H9 (cell line): ENCODE results near the gene DTNB. TPM values are rescaled to one million over a fixed set of nuclear protein-coding genes. Genes with fewer than 3 reads are reported as not detected.

Experiments used
- DNase-seq: peaks from one replicate; pipeline ENCODE4 v3.0.0-alpha.2; 2017
- H2AFZ ChIP-seq: one replicate; pipeline ENCODE4 v1.6.1; 2013; ENCODE audit warnings: mild to moderate bottlenecking, low read length, control low read depth, moderate library complexity
- H2AK5ac ChIP-seq: 2 replicates; pipeline ENCODE4 v1.6.1; 2013; ENCODE audit warnings: low read length, control low read depth, mixed read lengths; ENCODE audit not compliant: insufficient read length
- H2BK120ac ChIP-seq: one replicate; pipeline ENCODE4 v1.6.1; 2013; ENCODE audit warnings: low read depth, mild to moderate bottlenecking, low read length, control low read depth, inconsistent platforms; ENCODE audit not compliant: poor library complexity, severe bottlenecking
- H2BK12ac ChIP-seq: 2 replicates; pipeline ENCODE4 v1.6.1; 2013; ENCODE audit warnings: low read length, control low read depth, mixed read lengths, low read depth; ENCODE audit not compliant: insufficient read length
- H2BK15ac ChIP-seq: 2 replicates; pipeline ENCODE4 v1.6.1; 2013; ENCODE audit warnings: low read depth, low read length, control low read depth
- H2BK20ac ChIP-seq: one replicate; pipeline ENCODE4 v1.6.1; 2013; ENCODE audit warnings: low read depth, mild to moderate bottlenecking, low read length, control low read depth, inconsistent platforms; ENCODE audit not compliant: poor library complexity, severe bottlenecking
- H2BK5ac ChIP-seq: 2 replicates; pipeline ENCODE4 v1.6.1; 2013; ENCODE audit warnings: low read length, control low read depth, mixed read lengths; ENCODE audit not compliant: insufficient read length
- H3K14ac ChIP-seq: 2 replicates; pipeline ENCODE4 v1.6.1; 2013; ENCODE audit warnings: low read length, control low read depth; ENCODE audit not compliant: insufficient read depth
- H3K18ac ChIP-seq: 2 replicates; pipeline ENCODE4 v1.6.1; 2013; ENCODE audit warnings: low read depth, mild to moderate bottlenecking, mixed read lengths, low read length, control low read depth; ENCODE audit not compliant: insufficient read length
- H3K23ac ChIP-seq: 2 replicates; pipeline ENCODE4 v1.6.1; 2013; ENCODE audit warnings: low read length, control low read depth, mixed read lengths, low read depth; ENCODE audit not compliant: insufficient read length
- H3K23me2 ChIP-seq: 2 replicates; pipeline ENCODE4 v1.6.1; 2013; ENCODE audit warnings: low read depth, mild to moderate bottlenecking, mixed read lengths, low read length, control low read depth; ENCODE audit not compliant: insufficient read length, poor library complexity, severe bottlenecking
- H3K27ac ChIP-seq: 2 replicates; pipeline ENCODE4 v1.5.1; 2013; ENCODE audit warnings: low read length, control low read depth, mixed read lengths, low read depth; ENCODE audit not compliant: insufficient read length
- H3K27me3 ChIP-seq: 2 replicates; pipeline ENCODE4 v1.6.1; 2013; ENCODE audit warnings: low read length, control low read depth, inconsistent platforms; ENCODE audit not compliant: insufficient read depth
- H3K4ac ChIP-seq: 2 replicates; pipeline ENCODE4 v1.6.1; 2013; ENCODE audit warnings: low read depth, mild to moderate bottlenecking, control low read depth, inconsistent platforms, low read length, moderate library complexity
- H3K4me1 ChIP-seq: 2 replicates; pipeline ENCODE4 v1.6.1; 2013; ENCODE audit warnings: low read length, control low read depth, inconsistent platforms; ENCODE audit not compliant: insufficient read depth
- H3K4me2 ChIP-seq: 2 replicates; pipeline ENCODE4 v1.6.1; 2013; ENCODE audit warnings: low read length, control low read depth, mixed read lengths; ENCODE audit not compliant: insufficient read length, insufficient read depth
- H3K56ac ChIP-seq: 2 replicates; pipeline ENCODE4 v1.6.1; 2013; ENCODE audit warnings: low read depth, mild to moderate bottlenecking, mixed read lengths, low read length, control low read depth; ENCODE audit not compliant: insufficient read length
- H3K79me1 ChIP-seq: 2 replicates; pipeline ENCODE4 v1.6.1; 2013; ENCODE audit warnings: low read depth, mild to moderate bottlenecking, moderate library complexity, low read length, control low read depth, inconsistent platforms; ENCODE audit not compliant: insufficient read depth, poor library complexity, severe bottlenecking
- H3K79me2 ChIP-seq: 2 replicates; pipeline ENCODE4 v1.6.1; 2013; ENCODE audit warnings: low read length, control low read depth, inconsistent platforms; ENCODE audit not compliant: insufficient read depth
- H3K9ac ChIP-seq: 2 replicates; pipeline ENCODE4 v1.6.1; 2013; ENCODE audit warnings: low read length, control low read depth, mixed read lengths; ENCODE audit not compliant: insufficient read length; ENCODE audit errors: extremely low read depth
- H3K9me3 ChIP-seq: one replicate; pipeline ENCODE4 v1.6.1; 2013; ENCODE audit warnings: low read depth, low read length, inconsistent platforms; ENCODE audit not compliant: control insufficient read depth
- H3T11ph ChIP-seq: one replicate; pipeline ENCODE4 v1.6.1; 2013; ENCODE audit warnings: mild to moderate bottlenecking, low read length, control low read depth, inconsistent platforms
- H4K20me1 ChIP-seq: one replicate; pipeline ENCODE4 v1.6.1; 2013; ENCODE audit not compliant: control insufficient read depth, insufficient read length, insufficient read depth
- H4K5ac ChIP-seq: 2 replicates; pipeline ENCODE4 v1.6.1; 2013; ENCODE audit warnings: low read depth, mild to moderate bottlenecking, mixed read lengths, low read length, control low read depth; ENCODE audit not compliant: insufficient read length
- H4K8ac ChIP-seq: replicated peaks from 2 replicates; pipeline ENCODE4 v1.6.1; 2013; ENCODE audit warnings: low read length, control low read depth, mixed read lengths, low read depth; ENCODE audit not compliant: insufficient read length
- H4K91ac ChIP-seq: 2 replicates; pipeline ENCODE4 v1.6.1; 2013; ENCODE audit warnings: low read depth, mild to moderate bottlenecking, moderate library complexity, mixed read lengths, low read length, control low read depth; ENCODE audit not compliant: insufficient read length
- H3K27ac Mint-ChIP-seq, 3 experiments: 2 replicates in 2 of 3; 3 replicates in 1 of 3; pipeline ENCODE4 v1.8.0; 2020 to 2021; ENCODE audit warnings: mixed read lengths in 3 of 3, mild to moderate bottlenecking in 1 of 3, moderate library complexity in 1 of 3
- H3K27me3 Mint-ChIP-seq: 2 replicates; pipeline ENCODE4 v1.8.0; 2021; ENCODE audit warnings: low read depth, mild to moderate bottlenecking, moderate library complexity, mixed read lengths
- H3K36me3 Mint-ChIP-seq, 3 experiments: 2 replicates in 2 of 3; 3 replicates in 1 of 3; pipeline ENCODE4 v1.8.0; 2020 to 2021; ENCODE audit warnings: low read depth in 3 of 3, mixed read lengths in 3 of 3; ENCODE audit not compliant: insufficient read depth in 1 of 3
- H3K4me1 Mint-ChIP-seq, 2 experiments: 2 replicates each; pipeline ENCODE4 v1.8.0; 2020; ENCODE audit warnings: mixed read lengths in 2 of 2
- H3K4me3 Mint-ChIP-seq, 2 experiments: 2 replicates in 1 of 2; 3 replicates in 1 of 2; pipeline ENCODE4 v1.8.0; 2020 to 2021; ENCODE audit warnings: mild to moderate bottlenecking in 2 of 2, mixed read lengths in 2 of 2, moderate library complexity in 1 of 2
- H3K9me3 Mint-ChIP-seq, 2 experiments: 2 replicates in 1 of 2; 3 replicates in 1 of 2; pipeline ENCODE4 v1.8.0; 2020; ENCODE audit warnings: mild to moderate bottlenecking in 2 of 2, mixed read lengths in 2 of 2, moderate library complexity in 1 of 2
- CTCF ChIP-seq: fragments of 200-600 bp; sonication (generic); conservative IDR thresholded peaks from 3 replicates; pipeline ENCODE4 v1.8.0; 2021; ENCODE audit warnings: antibody characterized with exemption, mild to moderate bottlenecking
- WGBS: extraction: QIAGEN DNeasy Blood & Tissue Kit; methylation state at CpG from one replicate; pipeline ENCODE4 v1.1.7; 2013; ENCODE audit warnings: missing lambda C conversion rate, low lambda C conversion rate, mixed read lengths; ENCODE audit not compliant: insufficient read length; ENCODE audit errors: extremely low coverage; 5-methylcytosine and 5-hydroxymethylcytosine counted together
- total RNA-seq: library from RNA; stranded (reverse); gene quantifications from 2 replicates; pipeline ENCODE4 v1.2.1, GENCODE V29; 2021

The DTNB gene
- total RNA-seq, 1 experiment from 2014 or later: 26.7 TPM

- no peak overlapping the region for H4K91ac ChIP-seq
- H2BK12ac ChIP-seq: no peak overlapping the region
- no peak for TF ChIP-seq CTCF
- no peaks in the 10 kb centered on the region for H3K9me3 Mint-ChIP-seq
- no peak overlapping the region for H3K27ac Mint-ChIP-seq
- no peaks in the 10 kb centered on the region for H3K4me1 ChIP-seq
- H3T11ph ChIP-seq: no peak overlapping the region
- H3K9me3 ChIP-seq: no peaks in the 10 kb centered on the region
- no peak for DNase-seq
- H2BK5ac ChIP-seq: no peak overlapping the region
- peaks cover 2 to 3% (median 2%) of the 10 kb centered on the region in 3 experiments; a peak in 5 of 7 replicates for H3K36me3 Mint-ChIP-seq
- H4K20me1 ChIP-seq: no peaks in the 10 kb centered on the region
- 100% methylated on average over 1 of the region's 1 CpG for WGBS
- no peak overlapping the region for H3K27ac ChIP-seq
- H3K27me3 Mint-ChIP-seq: no peaks in the 10 kb centered on the region
- H4K5ac ChIP-seq: no peak overlapping the region
- H3K4me2 ChIP-seq: no peak overlapping the region
- no peak overlapping the region for H4K8ac ChIP-seq
- no peak overlapping the region for H3K9ac ChIP-seq
- no peak overlapping the region for H3K18ac ChIP-seq
- no peaks in the 10 kb centered on the region for H3K79me2 ChIP-seq
- H3K23ac ChIP-seq: no peak overlapping the region
- no peaks in the 10 kb centered on the region for H3K79me1 ChIP-seq
- no peaks in the 10 kb centered on the region for H3K4me1 Mint-ChIP-seq
- H3K14ac ChIP-seq: no peak overlapping the region
- H2AFZ ChIP-seq: no peak overlapping the region
- H2BK20ac ChIP-seq: no peak overlapping the region
- no peak overlapping the region for H2AK5ac ChIP-seq
- H3K4me3 Mint-ChIP-seq: no peak overlapping the region
- H2BK15ac ChIP-seq: no peak overlapping the region
- H3K23me2 ChIP-seq: no peaks in the 10 kb centered on the region
- no peak overlapping the region for H3K56ac ChIP-seq
- no peak overlapping the region for H2BK120ac ChIP-seq
- no peaks in the 10 kb centered on the region for H3K27me3 ChIP-seq
- no peak overlapping the region for H3K4ac ChIP-seq
These were observed 264.3 kb downstream of the DTNB start for GRCh38 chr2:25409044-25409443.
